Myocyte (in vitro differentiated cells): ENCODE results near the gene ADAMTS5. TPM values are rescaled to one million over a fixed set of nuclear protein-coding genes. Genes with fewer than 3 reads are reported as not detected.
A peak's percentile ranks its signal among the peaks of the same experiment; 100 is the strongest.

Source experiments
- DNase-seq: peaks from one replicate; pipeline ENCODE4 v3.0.0-alpha.2; 2012; ENCODE audit warnings: low read depth
- microRNA-seq: library from miRNA; unstranded; fragments of <30 nt; microRNA quantifications from one replicate; pipeline ENCODE4, GENCODE V29; 2016
- total RNA-seq: library from RNA; depleted of rRNA; stranded (reverse); fragments of >200 nt; gene quantifications from 2 replicates; pipeline ENCODE4 v1.2.3, GENCODE V29; 2014

ADAMTS5 gene
- total RNA-seq, 1 donor from 2014 or later = 34.5 TPM

DNA sequence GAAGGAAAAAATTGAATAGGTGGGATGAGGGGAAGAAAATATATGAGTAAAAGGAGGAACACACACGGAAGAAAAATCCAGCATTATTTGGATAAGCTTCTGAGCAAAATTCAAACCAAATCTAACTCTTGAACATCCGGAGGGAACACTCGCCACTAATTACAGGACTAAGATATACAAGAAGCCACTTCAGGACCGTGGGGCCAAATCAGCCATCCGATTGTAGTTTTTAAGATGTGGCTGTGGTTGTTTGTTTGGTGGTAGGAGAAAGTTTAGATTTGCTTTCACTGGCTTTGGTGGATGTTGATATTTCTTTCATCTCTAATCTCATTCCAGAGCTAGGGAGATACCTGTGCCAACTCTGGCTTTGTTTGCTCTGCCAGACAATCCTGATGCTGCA, 78.0 kb downstream of the ADAMTS5 start:
- DNase-seq = no peak

DNA sequence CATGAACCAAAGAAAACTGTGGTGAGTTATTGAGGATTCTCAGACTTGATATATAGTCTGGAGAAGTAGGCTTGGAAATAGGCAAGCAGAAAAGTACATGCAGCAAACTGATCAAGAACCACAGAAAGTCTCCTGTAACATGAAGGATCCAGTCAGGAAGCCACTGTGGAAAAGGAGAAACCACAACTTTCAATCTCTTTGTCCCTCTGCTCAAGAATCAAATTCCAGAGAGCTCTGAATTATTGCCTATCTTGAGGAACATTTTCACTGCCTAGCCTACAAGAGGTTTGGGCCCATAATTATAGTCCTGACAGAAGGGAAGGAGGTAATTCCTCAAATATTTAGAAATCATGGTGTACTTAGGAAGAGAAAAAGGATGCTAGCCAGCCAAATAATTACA, 78.6 kb downstream of the ADAMTS5 start:
- DNase-seq = peak; percentile 32

DNA sequence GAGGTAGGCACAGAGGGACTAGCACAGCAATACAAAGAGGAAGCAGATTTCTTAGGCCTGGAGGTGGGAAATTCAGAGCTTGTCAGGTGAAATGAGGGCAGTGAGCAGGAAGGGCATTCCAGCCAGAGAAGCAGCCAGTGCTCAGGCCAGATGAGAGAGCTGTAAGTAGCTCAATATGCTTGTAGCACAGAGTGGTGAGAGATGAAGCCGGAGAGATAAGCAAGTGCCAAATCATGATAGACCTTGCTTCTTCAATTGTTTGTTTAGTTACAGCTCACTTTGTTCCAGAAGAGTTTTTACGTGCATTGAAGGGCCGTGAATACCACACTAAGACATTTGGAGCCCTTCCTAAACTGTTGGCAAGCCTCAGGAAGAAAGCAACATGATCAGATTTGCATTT, 79.6 kb downstream of the ADAMTS5 start:
- DNase-seq = no peak

DNA sequence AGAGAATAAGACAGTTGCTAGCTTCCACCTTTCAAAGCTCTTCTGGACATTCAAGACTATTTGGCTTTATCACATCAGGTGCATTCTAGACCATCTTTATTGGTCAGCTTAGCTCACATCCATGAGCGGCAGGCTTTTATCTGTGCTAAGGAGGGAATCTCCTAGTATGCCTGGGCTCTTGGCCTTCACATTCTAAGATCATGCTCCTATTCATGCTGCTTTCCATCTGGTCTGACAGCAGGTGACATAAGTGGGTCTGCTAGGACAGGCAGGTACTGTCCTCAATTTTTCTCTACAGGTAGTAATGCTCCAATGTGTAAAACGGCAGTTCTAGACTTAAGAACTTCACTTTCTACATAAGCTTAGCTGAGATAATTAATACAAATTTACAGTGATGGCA, 82.5 kb downstream of the ADAMTS5 start:
- DNase-seq = no peak

DNA sequence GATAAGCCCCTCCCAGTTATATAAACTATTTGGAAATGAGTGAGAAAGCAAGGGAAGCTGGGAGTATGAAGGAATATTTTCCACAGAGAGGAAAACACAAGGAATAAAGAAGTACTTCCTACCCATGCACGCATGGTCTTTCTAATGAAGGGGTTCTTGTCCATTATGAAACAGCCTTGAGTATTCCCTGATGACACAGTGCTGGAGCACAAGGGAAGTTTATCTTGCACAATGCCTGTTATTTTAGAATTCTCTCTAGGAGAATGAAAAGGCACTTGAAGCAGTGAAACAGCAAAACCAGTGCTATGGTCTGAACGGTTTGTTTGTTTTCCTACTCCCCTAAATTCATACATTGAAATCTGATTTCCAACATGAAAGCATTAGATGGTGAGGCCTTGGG, 83.1 kb downstream of the ADAMTS5 start:
- DNase-seq = no peak

DNA sequence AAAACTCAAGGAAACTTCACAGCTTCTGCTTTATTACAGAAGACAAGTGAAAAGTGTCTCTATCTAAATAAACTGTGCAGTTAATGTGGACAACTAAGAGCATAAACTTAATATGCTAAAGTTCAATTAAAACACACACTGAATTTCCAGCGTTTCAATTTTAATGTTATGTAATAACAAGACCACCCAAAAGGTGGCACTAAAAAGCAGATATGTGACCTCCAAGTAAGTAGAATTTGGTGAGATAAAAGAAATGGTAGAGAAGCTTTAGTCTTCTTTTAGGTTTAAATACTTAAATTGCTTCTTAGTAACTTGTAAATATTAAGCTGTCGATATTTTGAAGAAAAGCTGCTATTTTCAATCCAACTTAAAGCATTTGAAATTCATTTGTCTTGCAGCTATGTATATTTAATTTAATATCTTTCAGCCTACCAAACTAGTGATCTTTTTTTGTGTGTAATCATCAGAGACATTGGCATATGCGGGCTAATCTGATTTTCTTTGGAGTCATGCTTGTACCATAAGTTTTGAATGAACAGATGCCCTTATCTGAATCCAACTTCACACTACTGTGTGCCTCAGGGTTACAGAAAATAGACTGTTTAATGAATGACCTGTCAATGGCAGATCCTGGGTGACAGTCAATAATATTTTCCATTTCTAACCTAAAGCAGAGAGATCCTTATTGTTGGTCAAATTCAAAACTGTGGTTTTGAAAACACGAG, 85.2 kb downstream of the ADAMTS5 start:
- peak; percentile 43 for DNase-seq

DNA sequence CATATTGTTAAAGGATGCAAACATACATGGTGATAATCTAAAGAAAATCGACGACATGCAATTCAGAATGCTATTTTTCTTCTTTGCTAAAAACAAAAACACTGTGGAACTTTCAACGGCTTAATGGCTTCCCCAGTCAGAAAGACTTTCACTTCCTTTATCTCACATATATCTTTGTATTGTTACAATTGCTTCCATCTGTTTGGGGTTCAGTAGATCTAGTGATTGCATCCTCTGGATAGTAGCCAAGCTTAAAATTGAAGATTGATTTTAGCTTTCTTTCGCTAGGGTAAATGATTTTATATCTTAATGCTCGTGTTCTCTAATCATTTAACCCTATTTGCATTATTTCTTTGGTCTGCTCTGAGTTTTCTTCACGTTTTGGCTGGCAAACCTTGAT, 89.9 kb downstream of the ADAMTS5 start:
- DNase-seq = no peak

DNA sequence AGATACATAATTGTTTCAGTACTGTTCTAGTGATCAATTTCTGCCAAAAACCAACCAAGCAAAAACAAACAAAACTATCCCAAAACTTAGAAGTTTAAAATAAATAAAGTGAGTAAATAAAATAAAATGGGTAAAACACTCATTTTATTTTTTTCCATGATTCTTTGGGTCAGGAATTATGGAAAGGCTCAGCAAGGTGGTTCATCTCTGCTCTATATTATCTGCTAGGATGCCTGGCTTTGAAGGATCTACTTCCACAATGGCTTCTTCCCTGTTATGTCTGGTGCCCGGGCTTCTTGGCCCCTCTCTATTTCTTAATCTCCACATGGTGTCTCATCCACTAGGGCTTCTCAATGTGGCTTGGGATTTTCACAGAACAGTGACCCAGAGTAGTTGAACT, 92.5 kb downstream of the ADAMTS5 start:
- no peak for DNase-seq

Small RNA genes within 50 kb of the gene (microRNA-seq; reads per million reads assigned to microRNA genes)
- not detected for gene MIR4759

Other genes starting within 250 kb of the ADAMTS5 start
- gene ADAMTS1, start 121.7 kb downstream of the ADAMTS5 start, total RNA-seq = 21.4 and 23.0 TPM in 2 replicates